A673 (cell line): ENCODE measurements around the gene SPEM3. TPM values are rescaled to one million over a fixed set of nuclear protein-coding genes. Genes with fewer than 3 reads are reported as not detected.

Source experiments
- Bru-seq: library from RNA; stranded (reverse); fragments of 400-500 nt; gene quantifications from one replicate; lab custom pipeline; 2021; lab: Mats Ljungman, UMichigan
- BruChase-seq, 2 experiments: library from RNA; stranded (reverse); fragments of 400-500 nt; gene quantifications; one replicate each; lab custom pipeline; 2021; lab: Mats Ljungman, UMichigan
- BruUV-seq: library from RNA; stranded (reverse); fragments of 400-500 nt; replicated peaks from 2 replicates; lab custom pipeline; 2021; lab: Mats Ljungman, UMichigan
- CTCF ChIA-PET: fragments of 300-600 bp; sonication (Branson Sonifier 250); formaldehyde crosslinking; loops from one replicate; lab custom pipeline; 2022; ENCODE audit warnings: antibody characterized with exemption; lab: Charles Lee
- POLR2A ChIA-PET: fragments of 300-600 bp; sonication (Branson Sonifier 250); formaldehyde crosslinking; loops from one replicate; lab custom pipeline; 2022; ENCODE audit warnings: antibody characterized with exemption; ENCODE audit not compliant: low non-redundant PET; lab: Charles Lee
- DNase-seq: peaks from one replicate; pipeline ENCODE4 v3.0.0-alpha.2; 2015; ENCODE audit warnings: low spot score
- H3K27ac ChIP-seq: fragments of 200-600 bp; sonication (generic); 2 replicates; pipeline ENCODE4 v1.5.1; 2016; ENCODE audit warnings: mixed run types, low read depth, mild to moderate bottlenecking, mixed read lengths, antibody characterized with exemption, low read length; ENCODE audit not compliant: poor library complexity, severe bottlenecking
- H3K27me3 ChIP-seq: fragments of 200-600 bp; sonication (generic); replicated peaks from 2 replicates; pipeline ENCODE4 v1.6.1; 2017; ENCODE audit warnings: mixed run types, low read depth, mild to moderate bottlenecking, mixed read lengths, antibody characterized with exemption, low read length; ENCODE audit not compliant: insufficient read depth, poor library complexity
- H3K36me3 ChIP-seq: fragments of 200-600 bp; sonication (generic); 2 replicates; pipeline ENCODE4 v1.6.1; 2016; ENCODE audit warnings: mixed run types, mild to moderate bottlenecking, mixed read lengths, antibody characterized with exemption, low read length; ENCODE audit not compliant: insufficient read depth, poor library complexity, severe bottlenecking
- H3K4me1 ChIP-seq: fragments of 200-600 bp; sonication (generic); 2 replicates; pipeline ENCODE4 v1.6.1; 2017; ENCODE audit warnings: mixed run types, mild to moderate bottlenecking, mixed read lengths, antibody characterized with exemption, low read length; ENCODE audit not compliant: insufficient read depth, poor library complexity, severe bottlenecking
- H3K4me3 ChIP-seq: fragments of 200-600 bp; sonication (generic); 2 replicates; pipeline ENCODE4 v1.5.1; 2016; ENCODE audit warnings: low read depth, mixed run types, mild to moderate bottlenecking, mixed read lengths, low read length; ENCODE audit not compliant: poor library complexity, severe bottlenecking
- H3K9me3 ChIP-seq: fragments of 200-600 bp; sonication (generic); 2 replicates; pipeline ENCODE4 v1.6.1; 2016; ENCODE audit warnings: mixed run types, low read depth, mild to moderate bottlenecking, mixed read lengths, antibody characterized with exemption, low read length; ENCODE audit not compliant: poor library complexity, severe bottlenecking
- EZH2 ChIP-seq: fragments of 200-600 bp; sonication (generic); IDR thresholded peaks from 2 replicates; pipeline ENCODE4 v1.6.1; 2017; ENCODE audit warnings: borderline replicate concordance, low read depth, mild to moderate bottlenecking, mixed read lengths, antibody characterized with exemption, low read length; ENCODE audit not compliant: poor library complexity, severe bottlenecking
- intact Hi-C: fragments of 100-400 bp; cut with micrococcal nuclease; formaldehyde crosslinking; loops from one replicate; pipeline ENCODE4 v1.10.0; 2022; ENCODE audit not compliant: unreplicated experiment
- long read RNA-seq: library from polyadenylated mRNA; stranded (forward); transcript quantifications from one replicate; pipeline ENCODE4 v2.0.0, GENCODE V29; 2022
- total RNA-seq: library from RNA; stranded (reverse); gene quantifications from 2 replicates; pipeline ENCODE4 v1.2.3, GENCODE V29; 2021
- TF ChIP-seq, protein P1 (sequence below): fragments of 300-800, 200-600 bp; sonication (generic); conservative IDR thresholded peaks from 2 replicates; pipeline ENCODE4 v1.5.1; 2017; ENCODE audit warnings: low read depth, mild to moderate bottlenecking, antibody characterized with exemption, low read length, moderate library complexity, mixed read lengths

Gene SPEM3
- not detected in 2 replicates for total RNA-seq
- Bru-seq, nascent RNA, result percentile 14 among the genes with signal in this experiment
- BruChase-seq, experiment 1, labeled RNA remaining after a 2-hour chase, result percentile 27 among the genes with signal in this experiment
- BruChase-seq, experiment 2, labeled RNA remaining after a 6-hour chase, result percentile 24 among the genes with signal in this experiment
- long read RNA-seq, result 0 reads

DNA sequence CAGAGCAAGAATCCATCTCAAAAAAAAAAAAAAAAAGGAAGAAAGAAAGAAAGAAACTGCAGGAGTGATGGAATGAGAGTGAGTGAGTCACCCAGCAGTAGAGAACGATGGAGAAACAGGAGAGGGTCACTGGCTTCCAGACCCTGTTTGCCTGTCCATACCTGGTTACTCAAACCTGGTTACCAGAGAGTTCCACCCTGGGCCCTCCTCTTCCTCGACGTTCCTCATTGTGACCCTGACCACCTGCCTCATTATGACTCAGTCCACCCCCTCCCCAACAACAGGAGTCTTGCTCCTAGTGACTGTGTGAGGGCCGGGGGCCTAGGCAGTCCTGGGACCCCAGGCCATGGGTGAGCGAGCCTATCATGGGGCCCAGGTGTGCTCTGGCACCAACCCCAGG, at the start of gene SPEM3:
Gene SPEM3 (plus strand): TSS at position 301 of the 400 bp plus-strand sequence. CDS start 46 bp downstream, at position 347.
- H3K4me3 ChIP-seq, result no peak within 1 kb of the TSS
- CTCF ChIA-PET, result no interaction called here
- H3K27me3 ChIP-seq, result no peaks in the 10 kb centered on the region
- DNase-seq, result no peak
- H3K4me1 ChIP-seq, result no peaks in the 10 kb centered on the region
- no peak within 1 kb of the TSS for H3K27ac ChIP-seq
- H3K9me3 ChIP-seq, result no peaks in the 10 kb centered on the region
- BruUV-seq, result no TSS peak
- POLR2A ChIA-PET, result no interaction called here
- intact Hi-C loops, result no loop called here
- no peaks in the 10 kb centered on the region for H3K36me3 ChIP-seq
- TF ChIP-seq, protein P1, sequence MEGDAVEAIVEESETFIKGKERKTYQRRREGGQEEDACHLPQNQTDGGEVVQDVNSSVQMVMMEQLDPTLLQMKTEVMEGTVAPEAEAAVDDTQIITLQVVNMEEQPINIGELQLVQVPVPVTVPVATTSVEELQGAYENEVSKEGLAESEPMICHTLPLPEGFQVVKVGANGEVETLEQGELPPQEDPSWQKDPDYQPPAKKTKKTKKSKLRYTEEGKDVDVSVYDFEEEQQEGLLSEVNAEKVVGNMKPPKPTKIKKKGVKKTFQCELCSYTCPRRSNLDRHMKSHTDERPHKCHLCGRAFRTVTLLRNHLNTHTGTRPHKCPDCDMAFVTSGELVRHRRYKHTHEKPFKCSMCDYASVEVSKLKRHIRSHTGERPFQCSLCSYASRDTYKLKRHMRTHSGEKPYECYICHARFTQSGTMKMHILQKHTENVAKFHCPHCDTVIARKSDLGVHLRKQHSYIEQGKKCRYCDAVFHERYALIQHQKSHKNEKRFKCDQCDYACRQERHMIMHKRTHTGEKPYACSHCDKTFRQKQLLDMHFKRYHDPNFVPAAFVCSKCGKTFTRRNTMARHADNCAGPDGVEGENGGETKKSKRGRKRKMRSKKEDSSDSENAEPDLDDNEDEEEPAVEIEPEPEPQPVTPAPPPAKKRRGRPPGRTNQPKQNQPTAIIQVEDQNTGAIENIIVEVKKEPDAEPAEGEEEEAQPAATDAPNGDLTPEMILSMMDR, result no peak
- TF ChIP-seq EZH2, result no peak

DNA sequence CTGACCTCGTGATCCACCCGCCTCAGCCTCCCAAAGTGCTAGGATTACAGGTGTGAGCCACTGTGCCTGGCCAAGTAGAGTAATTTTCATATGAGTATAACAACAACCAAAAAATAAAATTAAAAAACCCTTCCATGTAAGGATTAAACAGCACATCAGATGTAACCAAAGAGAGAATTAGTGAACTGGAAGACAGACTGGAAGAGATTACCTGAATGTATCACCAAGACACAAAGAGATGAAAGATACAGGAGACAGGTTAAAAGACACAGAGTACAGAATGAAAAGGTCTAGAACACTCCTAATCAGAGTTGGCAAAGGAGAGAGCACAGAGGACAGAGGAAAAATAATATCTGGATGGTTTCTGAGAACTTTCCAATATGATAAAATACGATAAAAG, 49.5 kb upstream of the SPEM3 start:
- DNase-seq, result no peak
- ChIA-PET CTCF (no interaction called here), POLR2A (no interaction called here)
- H3K27me3 ChIP-seq, result no peaks in the 10 kb centered on the region
- no TSS peak for BruUV-seq
- no peak overlapping the region for H3K4me3 ChIP-seq
- no peak overlapping the region for H3K27ac ChIP-seq
- intact Hi-C loops, result no loop called here
- no peak for TF ChIP-seq EZH2
- TF ChIP-seq, protein P1, result no peak
- H3K36me3 ChIP-seq, result no peaks in the 10 kb centered on the region
- no peaks in the 10 kb centered on the region for H3K9me3 ChIP-seq
- no peaks in the 10 kb centered on the region for H3K4me1 ChIP-seq

DNA sequence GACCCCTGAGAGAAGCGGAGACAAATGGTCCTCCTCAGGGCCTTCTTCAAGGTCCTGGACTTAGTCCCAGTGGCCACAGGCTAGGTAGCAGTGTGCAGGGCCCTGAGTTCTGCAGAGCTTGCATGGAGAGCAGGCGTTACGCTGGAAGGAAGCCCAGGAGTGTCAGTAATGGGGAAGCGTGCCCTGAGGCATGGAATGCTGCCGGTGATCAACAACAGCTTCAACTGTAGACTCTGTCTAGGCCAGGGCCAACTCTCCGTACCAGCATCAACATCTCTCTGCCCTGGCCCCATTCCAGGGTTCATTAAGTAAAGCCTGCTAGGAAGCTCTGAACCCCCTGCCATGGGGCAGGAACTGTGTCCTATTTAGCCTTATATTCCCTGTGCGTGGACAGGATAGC, 48.3 kb upstream of the SPEM3 start:
- no peaks in the 10 kb centered on the region for H3K4me1 ChIP-seq
- TF ChIP-seq, protein P1, result no peak
- no peak for TF ChIP-seq EZH2
- no peak overlapping the region for H3K27ac ChIP-seq
- no peaks in the 10 kb centered on the region for H3K36me3 ChIP-seq
- H3K4me3 ChIP-seq, result peak overlapping the region; percentile 36
- no peaks in the 10 kb centered on the region for H3K27me3 ChIP-seq
- no TSS peak for BruUV-seq
- CTCF ChIA-PET, result no interaction called here
- no peaks in the 10 kb centered on the region for H3K9me3 ChIP-seq
- no peak for DNase-seq
- POLR2A ChIA-PET, result no interaction called here
- intact Hi-C loops, result no loop called here
